A673 (cell line): ENCODE measurements around the gene VDAC1. TPM values are rescaled to one million over a fixed set of nuclear protein-coding genes. Genes with fewer than 3 reads are reported as not detected.

Source experiments
- BruUV-seq: library from RNA; stranded (reverse); fragments of 400-500 nt; replicated peaks from 2 replicates; lab custom pipeline; 2021; lab: Mats Ljungman, UMichigan
- CTCF ChIA-PET: fragments of 300-600 bp; sonication (Branson Sonifier 250); formaldehyde crosslinking; loops from one replicate; lab custom pipeline; 2022; ENCODE audit warnings: antibody characterized with exemption; lab: Charles Lee
- POLR2A ChIA-PET: fragments of 300-600 bp; sonication (Branson Sonifier 250); formaldehyde crosslinking; loops from one replicate; lab custom pipeline; 2022; ENCODE audit warnings: antibody characterized with exemption; ENCODE audit not compliant: low non-redundant PET; lab: Charles Lee
- DNase-seq: peaks from one replicate; pipeline ENCODE4 v3.0.0-alpha.2; 2015; ENCODE audit warnings: low spot score
- H3K27ac ChIP-seq: fragments of 200-600 bp; sonication (generic); 2 replicates; pipeline ENCODE4 v1.5.1; 2016; ENCODE audit warnings: mixed run types, low read depth, mild to moderate bottlenecking, mixed read lengths, antibody characterized with exemption, low read length; ENCODE audit not compliant: poor library complexity, severe bottlenecking
- H3K27me3 ChIP-seq: fragments of 200-600 bp; sonication (generic); replicated peaks from 2 replicates; pipeline ENCODE4 v1.6.1; 2017; ENCODE audit warnings: mixed run types, low read depth, mild to moderate bottlenecking, mixed read lengths, antibody characterized with exemption, low read length; ENCODE audit not compliant: insufficient read depth, poor library complexity
- H3K36me3 ChIP-seq: fragments of 200-600 bp; sonication (generic); 2 replicates; pipeline ENCODE4 v1.6.1; 2016; ENCODE audit warnings: mixed run types, mild to moderate bottlenecking, mixed read lengths, antibody characterized with exemption, low read length; ENCODE audit not compliant: insufficient read depth, poor library complexity, severe bottlenecking
- H3K4me1 ChIP-seq: fragments of 200-600 bp; sonication (generic); 2 replicates; pipeline ENCODE4 v1.6.1; 2017; ENCODE audit warnings: mixed run types, mild to moderate bottlenecking, mixed read lengths, antibody characterized with exemption, low read length; ENCODE audit not compliant: insufficient read depth, poor library complexity, severe bottlenecking
- H3K4me3 ChIP-seq: fragments of 200-600 bp; sonication (generic); 2 replicates; pipeline ENCODE4 v1.5.1; 2016; ENCODE audit warnings: low read depth, mixed run types, mild to moderate bottlenecking, mixed read lengths, low read length; ENCODE audit not compliant: poor library complexity, severe bottlenecking
- H3K9me3 ChIP-seq: fragments of 200-600 bp; sonication (generic); 2 replicates; pipeline ENCODE4 v1.6.1; 2016; ENCODE audit warnings: mixed run types, low read depth, mild to moderate bottlenecking, mixed read lengths, antibody characterized with exemption, low read length; ENCODE audit not compliant: poor library complexity, severe bottlenecking
- EZH2 ChIP-seq: fragments of 200-600 bp; sonication (generic); IDR thresholded peaks from 2 replicates; pipeline ENCODE4 v1.6.1; 2017; ENCODE audit warnings: borderline replicate concordance, low read depth, mild to moderate bottlenecking, mixed read lengths, antibody characterized with exemption, low read length; ENCODE audit not compliant: poor library complexity, severe bottlenecking
- intact Hi-C: fragments of 100-400 bp; cut with micrococcal nuclease; formaldehyde crosslinking; loops from one replicate; pipeline ENCODE4 v1.10.0; 2022; ENCODE audit not compliant: unreplicated experiment
- total RNA-seq: library from RNA; stranded (reverse); gene quantifications from 2 replicates; pipeline ENCODE4 v1.2.3, GENCODE V29; 2021
- TF ChIP-seq, protein P1 (sequence below): fragments of 300-800, 200-600 bp; sonication (generic); conservative IDR thresholded peaks from 2 replicates; pipeline ENCODE4 v1.5.1; 2017; ENCODE audit warnings: low read depth, mild to moderate bottlenecking, antibody characterized with exemption, low read length, moderate library complexity, mixed read lengths

Gene VDAC1
- total RNA-seq, 1 experiment from 2014 or later = 367 TPM

- TF ChIP-seq, protein P1, sequence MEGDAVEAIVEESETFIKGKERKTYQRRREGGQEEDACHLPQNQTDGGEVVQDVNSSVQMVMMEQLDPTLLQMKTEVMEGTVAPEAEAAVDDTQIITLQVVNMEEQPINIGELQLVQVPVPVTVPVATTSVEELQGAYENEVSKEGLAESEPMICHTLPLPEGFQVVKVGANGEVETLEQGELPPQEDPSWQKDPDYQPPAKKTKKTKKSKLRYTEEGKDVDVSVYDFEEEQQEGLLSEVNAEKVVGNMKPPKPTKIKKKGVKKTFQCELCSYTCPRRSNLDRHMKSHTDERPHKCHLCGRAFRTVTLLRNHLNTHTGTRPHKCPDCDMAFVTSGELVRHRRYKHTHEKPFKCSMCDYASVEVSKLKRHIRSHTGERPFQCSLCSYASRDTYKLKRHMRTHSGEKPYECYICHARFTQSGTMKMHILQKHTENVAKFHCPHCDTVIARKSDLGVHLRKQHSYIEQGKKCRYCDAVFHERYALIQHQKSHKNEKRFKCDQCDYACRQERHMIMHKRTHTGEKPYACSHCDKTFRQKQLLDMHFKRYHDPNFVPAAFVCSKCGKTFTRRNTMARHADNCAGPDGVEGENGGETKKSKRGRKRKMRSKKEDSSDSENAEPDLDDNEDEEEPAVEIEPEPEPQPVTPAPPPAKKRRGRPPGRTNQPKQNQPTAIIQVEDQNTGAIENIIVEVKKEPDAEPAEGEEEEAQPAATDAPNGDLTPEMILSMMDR = no peak
- no peak for TF ChIP-seq EZH2
- H3K36me3 ChIP-seq = peaks cover 15% of the 10 kb centered on the region
- no peak overlapping the region for H3K4me3 ChIP-seq
- no peak overlapping the region for H3K27ac ChIP-seq
- intact Hi-C loops = no loop called here
- H3K4me1 ChIP-seq = peaks cover 39% of the 10 kb centered on the region
- H3K9me3 ChIP-seq = no peaks in the 10 kb centered on the region
- BruUV-seq = no TSS peak
- no peaks in the 10 kb centered on the region for H3K27me3 ChIP-seq
- ChIA-PET POLR2A (interaction anchor here (0.6 kb wide), 1 partner anchor 42 kb away, joined by 3 read pairs; no protein-coding TSS in a partner anchor), CTCF (interaction anchor here (0.6 to 0.7 kb wide), 2 partner anchors 74 to 1065 kb away, joined by 6 read pairs; no protein-coding TSS in a partner anchor)
- DNase-seq = no peak
Observed at GRCh38 chr5:133998042-133998441, 6.7 kb downstream of the VDAC1 start.

- Histone ChIP-seq H3K27me3 (no peaks in the 10 kb centered on the region), H3K27ac (peak overlapping the region; percentile 35), H3K4me1 (peaks cover 47% of the 10 kb centered on the region), H3K36me3 (peaks cover 14% of the 10 kb centered on the region), H3K4me3 (no peak overlapping the region), H3K9me3 (no peaks in the 10 kb centered on the region)
- CTCF ChIA-PET = interaction anchor here (0.6 to 1.2 kb wide), 8 partner anchors 8 to 558 kb away, joined by 3 to 4 read pairs (median 3); partner anchors contain the start of genes TCF7 and VDAC1
- POLR2A ChIA-PET = no interaction called here
- no TSS peak for BruUV-seq
- intact Hi-C loops = no loop called here
- no peak for DNase-seq
- no peak for TF ChIP-seq EZH2
- TF ChIP-seq, protein P1 = peak; percentile 87
Observed at GRCh38 chr5:133996683-133997252, 8.0 kb downstream of the VDAC1 start.

- intact Hi-C loops = no loop called here
- TF ChIP-seq, protein P1 = no peak
- no peak for TF ChIP-seq EZH2
- no peak for DNase-seq
- no peak overlapping the region for H3K4me3 ChIP-seq
- peaks cover 14% of the 10 kb centered on the region for H3K36me3 ChIP-seq
- H3K27me3 ChIP-seq = no peaks in the 10 kb centered on the region
- BruUV-seq = no TSS peak
- no peaks in the 10 kb centered on the region for H3K9me3 ChIP-seq
- peak overlapping the region; percentile 57 for H3K27ac ChIP-seq
- CTCF ChIA-PET = interaction anchor here (0.6 to 1.2 kb wide), 8 partner anchors 9 to 557 kb away, joined by 3 to 4 read pairs (median 3); partner anchors contain the start of genes TCF7 and VDAC1
- POLR2A ChIA-PET = interaction anchor here (0.6 kb wide), 1 partner anchor 528 kb away, joined by 3 read pairs; no protein-coding TSS in a partner anchor
- peaks cover 47% of the 10 kb centered on the region for H3K4me1 ChIP-seq
Observed at GRCh38 chr5:133995883-133996563, 8.8 kb downstream of the VDAC1 start.
